Erythroblast (primary cell): ENCODE data around the gene PHLDB1.

Source experiments
- GATA1 ChIP-seq: IDR thresholded peaks from 2 replicates; pipeline ENCODE4 v1.6.1; 2011; ENCODE audit warnings: low read depth, mild to moderate bottlenecking, control low read depth, low read length, moderate library complexity
- POLR2A ChIP-seq: IDR thresholded peaks from 2 replicates; pipeline ENCODE4 v1.6.1; 2011; ENCODE audit warnings: mild to moderate bottlenecking, low read length

- TF ChIP-seq POLR2A = no peak
- no peak for TF ChIP-seq GATA1
Measured at GRCh38 chr11:118673361-118674081, 66.1 kb downstream of the PHLDB1 start.
